Astrocyte (in vitro differentiated cells and primary cell): ENCODE data around the gene MRGPRG. TPM values are rescaled to one million over a fixed set of nuclear protein-coding genes. Genes with fewer than 3 reads are reported as not detected.

Source experiments
- DNase-seq: peaks from one replicate; pipeline ENCODE4 v3.0.0-alpha.2; 2010; ENCODE audit warnings: low read depth
- FAIRE-seq: peaks from 2 replicates; lab custom pipeline; 2011; peaks lifted over from hg19 to GRCh38; lab: Jason Lieb, UNC
- H2AFZ ChIP-seq: 2 replicates; pipeline ENCODE4 v1.6.0; 2012; ENCODE audit warnings: low read depth, low read length, inconsistent platforms
- H3K27ac ChIP-seq: 2 replicates; pipeline ENCODE4 v1.5.1; 2011; ENCODE audit warnings: low read depth, low read length, inconsistent platforms
- H3K27me3 ChIP-seq: 2 replicates; pipeline ENCODE4 v1.6.0; 2011; ENCODE audit warnings: low read length, inconsistent platforms; ENCODE audit not compliant: insufficient read depth
- H3K36me3 ChIP-seq: 2 replicates; pipeline ENCODE4 v1.5.1; 2011; ENCODE audit warnings: low read length, inconsistent platforms; ENCODE audit not compliant: insufficient read depth
- H3K4me1 ChIP-seq: 2 replicates; pipeline ENCODE4 v1.5.1; 2011; ENCODE audit warnings: low read length, inconsistent platforms; ENCODE audit not compliant: insufficient read depth
- H3K4me2 ChIP-seq: 2 replicates; pipeline ENCODE4 v1.6.0; 2012; ENCODE audit warnings: low read length, inconsistent platforms
- H3K4me3 ChIP-seq: 2 replicates; pipeline ENCODE4 v1.5.1; 2011; ENCODE audit warnings: low read depth, mild to moderate bottlenecking, low read length, inconsistent platforms; ENCODE audit not compliant: insufficient read depth
- H3K79me2 ChIP-seq: 2 replicates; pipeline ENCODE4 v1.6.0; 2012; ENCODE audit warnings: mild to moderate bottlenecking, low read length, inconsistent platforms; ENCODE audit not compliant: insufficient read depth
- H3K9ac ChIP-seq: 2 replicates; pipeline ENCODE4 v1.6.0; 2012; ENCODE audit warnings: mild to moderate bottlenecking, low read length, inconsistent platforms
- H3K9me3 ChIP-seq: 2 replicates; pipeline ENCODE4 v1.5.1; 2012; ENCODE audit warnings: low read depth, mild to moderate bottlenecking, low read length, inconsistent platforms; ENCODE audit not compliant: insufficient read depth
- H4K20me1 ChIP-seq: 2 replicates; pipeline ENCODE4 v1.6.0; 2012; ENCODE audit warnings: low read length, inconsistent platforms; ENCODE audit not compliant: insufficient read depth
- H3K27ac Mint-ChIP-seq: one replicate; pipeline ENCODE4 v1.8.0; 2021; ENCODE audit warnings: mild to moderate bottlenecking, mixed read lengths; ENCODE audit not compliant: unreplicated experiment
- H3K27me3 Mint-ChIP-seq: one replicate; pipeline ENCODE4 v1.8.0; 2021; ENCODE audit warnings: low read depth, mixed read lengths; ENCODE audit not compliant: unreplicated experiment
- H3K36me3 Mint-ChIP-seq: one replicate; pipeline ENCODE4 v1.8.0; 2021; ENCODE audit warnings: low read depth, mixed read lengths; ENCODE audit not compliant: unreplicated experiment
- H3K4me1 Mint-ChIP-seq: one replicate; pipeline ENCODE4 v1.8.0; 2021; ENCODE audit warnings: low read depth, mixed read lengths; ENCODE audit not compliant: unreplicated experiment
- H3K4me3 Mint-ChIP-seq: one replicate; pipeline ENCODE4 v1.8.0; 2021; ENCODE audit warnings: mild to moderate bottlenecking, moderate library complexity, mixed read lengths; ENCODE audit not compliant: unreplicated experiment
- H3K9me3 Mint-ChIP-seq: one replicate; pipeline ENCODE4 v1.8.0; 2021; ENCODE audit warnings: mild to moderate bottlenecking, mixed read lengths; ENCODE audit not compliant: unreplicated experiment
- CTCF ChIP-seq: IDR thresholded peaks from 2 replicates; pipeline ENCODE4 v1.5.1; 2011; ENCODE audit warnings: low read depth, mild to moderate bottlenecking, inconsistent platforms, low read length, moderate library complexity; ENCODE audit not compliant: insufficient read depth
- EZH2 ChIP-seq: IDR thresholded peaks from 2 replicates; pipeline ENCODE4 v1.6.1; 2012; ENCODE audit warnings: mild to moderate bottlenecking, low read length, inconsistent platforms; ENCODE audit not compliant: insufficient read depth
- total RNA-seq: library from RNA; stranded (reverse); gene quantifications from 2 replicates; pipeline ENCODE4 v1.2.1, GENCODE V29; 2021

Gene MRGPRG
- total RNA-seq, 1 donor from 2014 or later = not detected

DNA sequence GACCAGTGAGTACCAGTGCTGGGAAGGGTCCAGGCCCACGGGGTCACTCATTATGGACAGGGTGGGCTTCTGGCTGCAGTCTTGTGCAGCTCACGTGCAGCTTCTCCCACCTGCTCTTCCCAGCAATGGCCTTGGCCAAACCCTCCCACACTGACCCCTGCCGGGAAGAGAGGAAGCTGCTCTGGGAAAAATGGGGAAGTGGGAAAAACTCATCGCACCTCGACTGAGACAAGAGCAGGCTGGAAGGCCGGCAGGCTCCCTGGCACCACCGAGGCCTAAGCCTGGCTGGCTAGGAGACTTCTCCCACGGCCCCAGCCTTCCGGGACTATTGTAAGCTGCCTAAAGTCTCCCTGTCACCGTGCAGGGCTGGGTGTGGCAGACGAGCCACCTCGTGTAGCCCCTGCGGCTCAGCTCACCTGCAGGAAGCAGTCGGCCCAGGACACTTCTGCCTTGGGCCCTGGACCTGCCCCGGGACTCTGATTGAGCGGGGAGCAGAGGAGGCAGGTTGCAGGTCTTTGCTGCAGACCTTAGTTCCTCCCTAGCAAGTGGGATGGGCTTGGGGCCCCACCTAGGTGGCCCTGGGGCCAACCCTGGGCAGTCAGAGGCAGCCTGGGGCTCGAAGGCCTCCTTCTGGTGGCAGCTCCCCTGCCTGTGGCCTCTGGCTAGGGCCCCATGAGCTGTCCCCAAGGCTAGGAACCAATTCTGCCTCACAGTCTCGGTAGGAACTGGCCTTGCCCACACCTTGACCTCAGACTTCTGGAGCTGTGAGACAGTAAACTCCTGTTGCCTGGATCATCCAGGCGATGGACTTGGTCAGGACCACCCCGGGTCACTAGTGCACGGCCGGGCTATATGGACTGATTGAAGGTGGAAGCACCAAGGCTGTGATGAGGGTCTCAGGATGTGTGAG, 23.1 kb downstream of the MRGPRG start:
- TF ChIP-seq CTCF (peak; percentile 12), EZH2 (no peak)
- Mint-ChIP-seq H3K36me3 (no peaks in the 10 kb centered on the region), H3K4me3 (peak overlapping the region; percentile 54), H3K27ac (no peak overlapping the region), H3K9me3 (no peaks in the 10 kb centered on the region), H3K4me1 (peaks cover 2% of the 10 kb centered on the region), H3K27me3 (peaks cover 36% of the 10 kb centered on the region)
- no peaks in the 10 kb centered on the region for H3K79me2 ChIP-seq
- DNase-seq (no peak), FAIRE-seq (no peak)
- H2AFZ ChIP-seq = no peak overlapping the region
- H3K36me3 ChIP-seq = no peaks in the 10 kb centered on the region
- H4K20me1 ChIP-seq = no peaks in the 10 kb centered on the region
- H3K4me2 ChIP-seq = no peak overlapping the region
- H3K4me1 ChIP-seq = no peaks in the 10 kb centered on the region
- H3K9ac ChIP-seq = no peak overlapping the region
- H3K9me3 ChIP-seq = no peaks in the 10 kb centered on the region
- no peak overlapping the region for H3K27ac ChIP-seq
- no peak overlapping the region for H3K4me3 ChIP-seq
- peaks cover 5% of the 10 kb centered on the region for H3K27me3 ChIP-seq

DNA sequence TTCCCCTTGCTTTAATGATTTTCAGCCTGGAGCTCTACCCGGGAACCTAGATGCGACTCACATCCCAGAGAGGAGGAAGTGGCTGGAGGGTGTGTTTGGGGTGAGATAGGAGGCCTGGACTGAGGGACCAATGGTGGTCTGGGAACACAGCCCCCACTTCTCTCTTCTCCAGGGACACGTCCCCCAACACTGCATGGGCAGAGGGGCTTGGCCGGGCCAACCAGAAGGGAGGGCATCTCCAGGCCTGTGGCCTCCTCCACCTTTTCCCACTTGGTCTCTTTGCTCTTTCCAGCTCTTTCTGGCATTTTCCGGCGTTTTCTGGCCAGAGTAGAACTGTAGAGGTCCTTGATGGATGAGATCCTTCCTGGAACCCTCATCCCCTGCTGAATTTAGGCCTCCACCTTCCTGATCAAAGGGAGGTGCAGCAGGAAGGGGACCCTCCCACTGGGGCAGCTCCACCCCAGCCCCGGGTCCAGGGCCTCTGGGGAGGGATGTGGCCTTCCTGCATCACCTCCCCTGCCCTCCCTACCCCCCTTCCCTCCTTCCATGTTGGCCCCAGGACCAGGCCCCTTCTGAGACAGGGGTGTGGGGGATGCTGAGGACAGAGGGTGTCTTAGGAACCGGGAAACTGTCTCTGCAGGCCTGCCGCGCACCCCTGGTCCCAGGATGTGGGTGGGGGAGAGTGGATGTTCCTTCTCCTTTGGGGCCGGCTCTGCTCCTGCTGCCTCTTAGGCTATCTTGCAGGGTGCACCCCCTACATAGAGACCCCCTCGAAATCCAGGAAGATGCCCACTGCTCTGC, 24.4 kb downstream of the MRGPRG start:
- Histone ChIP-seq H3K36me3 (no peaks in the 10 kb centered on the region), H4K20me1 (no peaks in the 10 kb centered on the region), H3K9ac (no peak overlapping the region), H3K27me3 (peaks cover 6% of the 10 kb centered on the region), H3K4me2 (no peak overlapping the region), H3K9me3 (peaks cover 5% of the 10 kb centered on the region), H3K79me2 (no peaks in the 10 kb centered on the region), H2AFZ (no peak overlapping the region), H3K4me3 (no peak overlapping the region), H3K4me1 (no peaks in the 10 kb centered on the region), H3K27ac (no peak overlapping the region)
- Mint-ChIP-seq H3K27ac (no peak overlapping the region), H3K36me3 (no peaks in the 10 kb centered on the region), H3K4me3 (no peak overlapping the region), H3K4me1 (peaks cover 2% of the 10 kb centered on the region), H3K9me3 (no peaks in the 10 kb centered on the region), H3K27me3 (peaks cover 31% of the 10 kb centered on the region)
- DNase-seq (no peak), FAIRE-seq (no peak)
- TF ChIP-seq EZH2 = no peak
- no peak for TF ChIP-seq CTCF
